Stimulated activated naive CD8-positive, alpha-beta T cell treated with anti-CD3 and anti-CD28 coated beads, Interleukin-15, Interleukin-2, amounts not matched to agents 100 ng/mL and 50 ng/mL, for 24 hours (primary cell): ENCODE measurements around the gene CPLANE1.
"Not testable (repeated sequence)": the region's sequence is repeated elsewhere in the genome, so short reads cannot be mapped to it uniquely, and the experiment has no call there.

Experiments used
- H3K27ac Mint-ChIP-seq: one replicate; pipeline ENCODE4 v1.8.0; 2021; ENCODE audit warnings: mild to moderate bottlenecking, mixed read lengths
- H3K27me3 Mint-ChIP-seq: one replicate; pipeline ENCODE4 v1.8.0; 2021; ENCODE audit warnings: mixed read lengths
- H3K36me3 Mint-ChIP-seq: one replicate; pipeline ENCODE4 v1.8.0; 2021; ENCODE audit warnings: low read depth, mixed read lengths
- H3K4me1 Mint-ChIP-seq: one replicate; pipeline ENCODE4 v1.8.0; 2021; ENCODE audit warnings: low read depth, mixed read lengths
- H3K4me3 Mint-ChIP-seq: one replicate; pipeline ENCODE4 v1.8.0; 2021; ENCODE audit warnings: mild to moderate bottlenecking, mixed read lengths
- H3K9me3 Mint-ChIP-seq: one replicate; pipeline ENCODE4 v1.8.0; 2021; ENCODE audit warnings: mixed read lengths

Gene CPLANE1

GRCh38 chr5:37187465-37187977 is 61.7 kb downstream of the CPLANE1 start:
- Mint-ChIP-seq H3K9me3 (no peaks in the 10 kb centered on the region), H3K27ac (no peak overlapping the region), H3K27me3 (no peaks in the 10 kb centered on the region), H3K4me1 (no peaks in the 10 kb centered on the region), H3K4me3 (no peak overlapping the region), H3K36me3 (peaks cover 22% of the 10 kb centered on the region)

- peaks cover 8% of the 10 kb centered on the region for H3K4me1 Mint-ChIP-seq
- peaks cover 19% of the 10 kb centered on the region for H3K36me3 Mint-ChIP-seq
- H3K27ac Mint-ChIP-seq: no peak overlapping the region
- no peaks in the 10 kb centered on the region for H3K9me3 Mint-ChIP-seq
- no peak overlapping the region for H3K4me3 Mint-ChIP-seq
- no peaks in the 10 kb centered on the region for H3K27me3 Mint-ChIP-seq
These were observed 64.3 kb downstream of the CPLANE1 start for GRCh38 chr5:37184748-37185364.

- H3K4me1 Mint-ChIP-seq: peaks cover 8% of the 10 kb centered on the region
- H3K9me3 Mint-ChIP-seq: no peaks in the 10 kb centered on the region
- no peak overlapping the region for H3K4me3 Mint-ChIP-seq
- H3K27me3 Mint-ChIP-seq: no peaks in the 10 kb centered on the region
- H3K27ac Mint-ChIP-seq: no peak overlapping the region
- H3K36me3 Mint-ChIP-seq: peaks cover 18% of the 10 kb centered on the region
These were observed 66.5 kb downstream of the CPLANE1 start for GRCh38 chr5:37182667-37183066.

GRCh38 chr5:37174928-37175327 is 74.2 kb downstream of the CPLANE1 start:
- no peaks in the 10 kb centered on the region for H3K4me1 Mint-ChIP-seq
- H3K9me3 Mint-ChIP-seq: no peaks in the 10 kb centered on the region
- no peak overlapping the region for H3K4me3 Mint-ChIP-seq
- peaks cover 25% of the 10 kb centered on the region for H3K36me3 Mint-ChIP-seq
- H3K27me3 Mint-ChIP-seq: no peaks in the 10 kb centered on the region
- H3K27ac Mint-ChIP-seq: no peak overlapping the region

- Mint-ChIP-seq H3K27me3 (no peaks in the 10 kb centered on the region), H3K36me3 (peaks cover 37% of the 10 kb centered on the region), H3K9me3 (no peaks in the 10 kb centered on the region), H3K4me3 (no peak overlapping the region), H3K4me1 (no peaks in the 10 kb centered on the region), H3K27ac (no peak overlapping the region)
These were observed 76.2 kb downstream of the CPLANE1 start for GRCh38 chr5:37172957-37173356.

GRCh38 chr5:37170856-37171255 is 78.3 kb downstream of the CPLANE1 start:
- no peaks in the 10 kb centered on the region for H3K4me1 Mint-ChIP-seq
- H3K4me3 Mint-ChIP-seq: no peak overlapping the region
- H3K27me3 Mint-ChIP-seq: no peaks in the 10 kb centered on the region
- H3K9me3 Mint-ChIP-seq: no peaks in the 10 kb centered on the region
- peaks cover 37% of the 10 kb centered on the region for H3K36me3 Mint-ChIP-seq
- H3K27ac Mint-ChIP-seq: no peak overlapping the region

- Mint-ChIP-seq H3K9me3 (no peaks in the 10 kb centered on the region), H3K27me3 (no peaks in the 10 kb centered on the region), H3K36me3 (peaks cover 24% of the 10 kb centered on the region), H3K27ac (no peak overlapping the region), H3K4me1 (no peaks in the 10 kb centered on the region), H3K4me3 (no peak overlapping the region)
These were observed 83.0 kb downstream of the CPLANE1 start for GRCh38 chr5:37166197-37166596.

- no peaks in the 10 kb centered on the region for H3K9me3 Mint-ChIP-seq
- no peak overlapping the region for H3K27ac Mint-ChIP-seq
- no peaks in the 10 kb centered on the region for H3K4me1 Mint-ChIP-seq
- no peaks in the 10 kb centered on the region for H3K27me3 Mint-ChIP-seq
- H3K36me3 Mint-ChIP-seq: peaks cover 26% of the 10 kb centered on the region
- no peak overlapping the region for H3K4me3 Mint-ChIP-seq
These were observed 83.4 kb downstream of the CPLANE1 start for GRCh38 chr5:37165761-37166160.

GRCh38 chr5:37153661-37154060 is 95.5 kb downstream of the CPLANE1 start:
- Mint-ChIP-seq H3K4me1 (no peaks in the 10 kb centered on the region), H3K27me3 (no peaks in the 10 kb centered on the region), H3K27ac (no peak overlapping the region), H3K4me3 (no peak overlapping the region), H3K36me3 (peaks cover 26% of the 10 kb centered on the region), H3K9me3 (no peaks in the 10 kb centered on the region)

- no peaks in the 10 kb centered on the region for H3K4me1 Mint-ChIP-seq
- H3K36me3 Mint-ChIP-seq: peaks cover 29% of the 10 kb centered on the region
- H3K9me3 Mint-ChIP-seq: peaks cover 8% of the 10 kb centered on the region
- H3K4me3 Mint-ChIP-seq: no peak overlapping the region
- no peaks in the 10 kb centered on the region for H3K27me3 Mint-ChIP-seq
- H3K27ac Mint-ChIP-seq: no peak overlapping the region
These were observed 102.3 kb downstream of the CPLANE1 start for GRCh38 chr5:37146896-37147295.

GRCh38 chr5:37136694-37137093 is 112.5 kb downstream of the CPLANE1 start:
- Mint-ChIP-seq H3K36me3 (peaks cover 54% of the 10 kb centered on the region), H3K27ac (no peak overlapping the region), H3K4me3 (no peak overlapping the region), H3K27me3 (no peaks in the 10 kb centered on the region), H3K4me1 (no peaks in the 10 kb centered on the region), H3K9me3 (peaks cover 13% of the 10 kb centered on the region)

- H3K27ac Mint-ChIP-seq, H3K27me3 Mint-ChIP-seq, H3K4me3 Mint-ChIP-seq, H3K4me1 Mint-ChIP-seq: not testable (repeated sequence)
- peaks cover 45% of the 10 kb centered on the region for H3K36me3 Mint-ChIP-seq
- H3K9me3 Mint-ChIP-seq: peaks cover 13% of the 10 kb centered on the region
These were observed 113.9 kb downstream of the CPLANE1 start for GRCh38 chr5:37135312-37135711.

GRCh38 chr5:37133939-37134338 is 115.2 kb downstream of the CPLANE1 start:
- no peak overlapping the region for H3K27ac Mint-ChIP-seq
- H3K27me3 Mint-ChIP-seq: no peaks in the 10 kb centered on the region
- peaks cover 13% of the 10 kb centered on the region for H3K9me3 Mint-ChIP-seq
- no peaks in the 10 kb centered on the region for H3K4me1 Mint-ChIP-seq
- H3K4me3 Mint-ChIP-seq: no peak overlapping the region
- peaks cover 52% of the 10 kb centered on the region for H3K36me3 Mint-ChIP-seq

GRCh38 chr5:37132646-37133045 is 116.5 kb downstream of the CPLANE1 start:
- Mint-ChIP-seq H3K4me3 (no peak overlapping the region), H3K9me3 (peaks cover 13% of the 10 kb centered on the region), H3K27ac (no peak overlapping the region), H3K36me3 (peaks cover 40% of the 10 kb centered on the region), H3K27me3 (no peaks in the 10 kb centered on the region), H3K4me1 (no peaks in the 10 kb centered on the region)

- no peaks in the 10 kb centered on the region for H3K27me3 Mint-ChIP-seq
- H3K4me1 Mint-ChIP-seq: no peaks in the 10 kb centered on the region
- H3K36me3 Mint-ChIP-seq: peaks cover 28% of the 10 kb centered on the region
- no peak overlapping the region for H3K4me3 Mint-ChIP-seq
- H3K27ac Mint-ChIP-seq: no peak overlapping the region
- no peaks in the 10 kb centered on the region for H3K9me3 Mint-ChIP-seq
These were observed 127.7 kb downstream of the CPLANE1 start for GRCh38 chr5:37121465-37121864.

- Mint-ChIP-seq H3K27me3 (no peaks in the 10 kb centered on the region), H3K4me3 (no peak overlapping the region), H3K4me1 (no peaks in the 10 kb centered on the region), H3K9me3 (no peaks in the 10 kb centered on the region), H3K36me3 (peaks cover 29% of the 10 kb centered on the region), H3K27ac (no peak overlapping the region)
These were observed 128.1 kb downstream of the CPLANE1 start for GRCh38 chr5:37121027-37121426.
